GM12874 (cell line): ENCODE data around the gene DYRK1A.

ENCODE experiments used
- TF ChIP-seq, protein P1 (sequence below): IDR thresholded peaks from 2 replicates; pipeline ENCODE4 v1.5.1; 2011; ENCODE audit warnings: low read depth, mild to moderate bottlenecking, control low read depth, low read length, moderate library complexity; ENCODE audit not compliant: insufficient read depth

DYRK1A gene

DNA sequence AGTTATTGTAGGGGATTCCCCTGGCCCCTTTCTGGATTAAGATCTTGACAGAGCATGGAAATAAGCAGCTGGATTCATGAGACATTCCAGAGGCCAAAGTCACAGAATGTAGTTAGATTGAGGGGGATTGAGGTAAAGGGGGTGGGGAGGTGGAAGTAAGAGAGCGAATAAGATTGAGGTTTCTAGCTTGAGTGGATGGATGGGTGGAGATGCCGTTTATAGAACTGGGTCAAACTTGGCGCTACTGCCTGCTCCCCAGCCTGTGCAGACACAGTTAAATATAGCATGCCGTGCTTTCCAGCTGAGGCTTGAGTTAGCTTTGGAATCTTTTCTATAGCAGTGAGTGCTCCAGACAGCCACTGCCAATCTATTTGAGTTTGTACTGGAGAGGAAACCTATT lies 85.7 kb downstream of the DYRK1A start:
- TF ChIP-seq, protein P1, sequence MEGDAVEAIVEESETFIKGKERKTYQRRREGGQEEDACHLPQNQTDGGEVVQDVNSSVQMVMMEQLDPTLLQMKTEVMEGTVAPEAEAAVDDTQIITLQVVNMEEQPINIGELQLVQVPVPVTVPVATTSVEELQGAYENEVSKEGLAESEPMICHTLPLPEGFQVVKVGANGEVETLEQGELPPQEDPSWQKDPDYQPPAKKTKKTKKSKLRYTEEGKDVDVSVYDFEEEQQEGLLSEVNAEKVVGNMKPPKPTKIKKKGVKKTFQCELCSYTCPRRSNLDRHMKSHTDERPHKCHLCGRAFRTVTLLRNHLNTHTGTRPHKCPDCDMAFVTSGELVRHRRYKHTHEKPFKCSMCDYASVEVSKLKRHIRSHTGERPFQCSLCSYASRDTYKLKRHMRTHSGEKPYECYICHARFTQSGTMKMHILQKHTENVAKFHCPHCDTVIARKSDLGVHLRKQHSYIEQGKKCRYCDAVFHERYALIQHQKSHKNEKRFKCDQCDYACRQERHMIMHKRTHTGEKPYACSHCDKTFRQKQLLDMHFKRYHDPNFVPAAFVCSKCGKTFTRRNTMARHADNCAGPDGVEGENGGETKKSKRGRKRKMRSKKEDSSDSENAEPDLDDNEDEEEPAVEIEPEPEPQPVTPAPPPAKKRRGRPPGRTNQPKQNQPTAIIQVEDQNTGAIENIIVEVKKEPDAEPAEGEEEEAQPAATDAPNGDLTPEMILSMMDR, result no peak

GRCh38 chr21:37453350-37453749 lies 86.8 kb downstream of the DYRK1A start:
- TF ChIP-seq, protein P1, result no peak

DNA sequence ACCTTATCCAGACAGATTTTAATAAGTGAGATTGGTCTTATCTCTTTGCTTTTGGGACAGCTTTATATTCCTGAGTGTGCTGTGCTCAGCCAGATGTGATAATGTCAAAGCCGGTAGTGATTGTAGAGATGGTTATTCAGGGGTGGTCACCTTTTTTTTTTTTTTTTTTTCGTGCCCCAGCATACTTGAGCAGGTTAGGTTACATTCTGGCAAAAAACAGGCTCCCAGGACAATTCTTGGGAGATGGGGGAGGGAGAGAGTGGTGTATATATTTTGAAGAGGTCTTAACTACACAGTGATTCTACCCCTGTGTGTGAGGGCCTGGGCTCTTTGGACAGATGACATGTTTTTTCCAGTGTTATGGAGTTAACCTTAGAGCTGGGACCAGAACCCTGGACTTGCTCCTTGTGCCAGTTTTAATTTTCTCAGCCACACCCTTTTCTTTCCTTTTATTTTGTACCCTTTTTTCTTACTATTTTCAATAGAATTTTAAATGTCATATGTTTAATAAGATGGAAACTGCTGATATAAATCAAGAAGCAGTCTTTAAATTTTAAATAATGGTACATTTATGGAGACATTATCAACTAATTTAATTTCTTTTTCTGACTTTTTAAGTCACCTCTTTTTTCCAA lies 88.4 kb downstream of the DYRK1A start:
- TF ChIP-seq, protein P1, result no peak

- TF ChIP-seq, protein P1, result no peak
These were observed 88.9 kb downstream of the DYRK1A start for GRCh38 chr21:37455504-37455911.

DNA sequence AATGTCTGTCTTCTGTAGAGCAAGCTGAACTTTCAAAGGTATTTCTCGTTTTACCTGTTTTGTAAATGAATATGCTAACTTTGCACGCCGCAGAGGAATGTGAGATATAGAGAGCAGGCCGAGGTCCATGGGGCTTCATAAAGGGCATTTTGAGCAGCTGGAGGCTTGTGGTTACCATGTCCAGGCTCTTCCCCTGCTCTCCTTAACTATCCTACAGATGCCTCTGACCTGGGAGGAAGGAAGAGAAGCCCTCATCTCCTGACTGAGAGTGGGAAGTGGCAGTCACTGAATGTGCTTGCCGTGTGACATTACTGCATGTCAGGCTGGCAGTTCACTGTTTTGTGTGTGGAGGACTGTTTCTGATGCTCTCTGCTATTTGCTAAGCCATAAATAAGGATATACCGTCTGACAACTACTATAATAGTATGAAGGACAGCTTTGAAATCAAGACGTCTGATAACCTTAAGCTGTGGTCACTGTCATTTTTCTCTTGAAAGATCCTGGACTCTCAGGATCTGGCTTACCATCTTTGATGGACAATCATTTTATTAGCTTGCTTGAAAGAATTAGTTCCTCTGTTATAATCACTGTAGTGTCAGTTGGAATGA lies 92.2 kb downstream of the DYRK1A start:
- TF ChIP-seq, protein P1, result no peak

DNA sequence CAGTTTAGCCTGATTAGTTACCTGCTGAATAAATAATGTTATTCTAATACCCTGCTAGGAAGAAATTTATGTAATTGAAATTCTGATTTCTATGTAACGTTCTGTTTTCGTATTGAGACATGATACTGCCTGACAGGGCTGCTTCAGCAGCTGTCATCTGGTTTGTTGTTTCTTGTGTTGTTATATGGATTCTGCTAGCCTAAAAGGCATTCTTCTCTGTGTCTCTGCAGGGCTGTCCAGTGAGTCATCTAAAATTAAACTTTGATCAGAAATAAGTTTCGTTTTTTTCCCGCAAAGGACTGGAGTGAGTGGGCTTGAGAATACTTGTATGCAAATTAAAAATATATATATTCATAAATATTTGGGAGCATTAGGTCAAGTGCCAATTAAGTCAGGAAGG lies 93.0 kb downstream of the DYRK1A start:
- TF ChIP-seq, protein P1, result no peak

DNA sequence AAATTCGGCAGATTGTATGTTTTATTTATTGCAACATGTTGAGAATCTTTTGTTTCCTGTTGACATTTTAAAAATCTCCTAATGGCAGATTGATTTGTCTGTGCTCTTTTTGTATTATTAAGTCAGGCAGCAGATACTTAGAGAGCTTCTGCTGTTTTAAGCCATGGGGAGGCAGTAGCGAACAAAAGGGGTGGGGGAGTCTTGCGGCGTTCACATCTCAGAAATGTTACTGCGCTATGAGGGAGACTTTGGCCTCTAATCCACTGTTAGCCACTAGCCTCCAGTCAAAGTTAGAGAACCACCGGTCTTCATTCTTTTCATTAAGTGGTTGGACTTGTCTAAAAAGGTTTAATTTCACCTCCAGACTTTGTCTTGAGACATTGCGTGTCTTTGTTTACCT lies 93.6 kb downstream of the DYRK1A start:
- TF ChIP-seq, protein P1, result no peak
